ENCODE results near the gene ADARB2. TPM values are rescaled to one million over a fixed set of nuclear protein-coding genes. Genes with fewer than 3 reads are reported as not detected.
A peak's percentile ranks its signal among the peaks of the same experiment; 100 is the strongest.

ADARB2 gene
- total RNA-seq, 2 donors from 2014 or later, result 1.1 to 1.8 TPM

GRCh38 chr10:1190052-1190395, 547.3 kb downstream of the ADARB2 start:
- no peaks in the 10 kb centered on the region for H3K36me3 ChIP-seq (ENCODE audit: control insufficient read depth, insufficient read depth, low read length)
- WGBS, 2 experiments (ENCODE audit: insufficient coverage in 1 of 2, insufficient read length in 1 of 2), result 92 to 95% methylated on average over 12 of the region's 12 CpGs
- Mint-ChIP-seq H3K27ac (no peak overlapping the region), H3K36me3 (ENCODE audit: low read depth) (no peaks in the 10 kb centered on the region), H3K4me3 (no peak overlapping the region), H3K27me3 (ENCODE audit: insufficient read depth) (no peaks in the 10 kb centered on the region), H3K9me3 (no peaks in the 10 kb centered on the region), H3K4me1 (peaks cover 7% of the 10 kb centered on the region)
- H3K4me1 ChIP-seq (ENCODE audit: control insufficient read depth, insufficient read depth, low read length), result no peaks in the 10 kb centered on the region
- H3K9ac ChIP-seq (ENCODE audit: extremely low read depth, low read length, poor library complexity, severe bottlenecking), result no peak overlapping the region
- H3K9me3 ChIP-seq (ENCODE audit: control insufficient read depth, low read length), result no peaks in the 10 kb centered on the region
- TF ChIP-seq, protein P1, sequence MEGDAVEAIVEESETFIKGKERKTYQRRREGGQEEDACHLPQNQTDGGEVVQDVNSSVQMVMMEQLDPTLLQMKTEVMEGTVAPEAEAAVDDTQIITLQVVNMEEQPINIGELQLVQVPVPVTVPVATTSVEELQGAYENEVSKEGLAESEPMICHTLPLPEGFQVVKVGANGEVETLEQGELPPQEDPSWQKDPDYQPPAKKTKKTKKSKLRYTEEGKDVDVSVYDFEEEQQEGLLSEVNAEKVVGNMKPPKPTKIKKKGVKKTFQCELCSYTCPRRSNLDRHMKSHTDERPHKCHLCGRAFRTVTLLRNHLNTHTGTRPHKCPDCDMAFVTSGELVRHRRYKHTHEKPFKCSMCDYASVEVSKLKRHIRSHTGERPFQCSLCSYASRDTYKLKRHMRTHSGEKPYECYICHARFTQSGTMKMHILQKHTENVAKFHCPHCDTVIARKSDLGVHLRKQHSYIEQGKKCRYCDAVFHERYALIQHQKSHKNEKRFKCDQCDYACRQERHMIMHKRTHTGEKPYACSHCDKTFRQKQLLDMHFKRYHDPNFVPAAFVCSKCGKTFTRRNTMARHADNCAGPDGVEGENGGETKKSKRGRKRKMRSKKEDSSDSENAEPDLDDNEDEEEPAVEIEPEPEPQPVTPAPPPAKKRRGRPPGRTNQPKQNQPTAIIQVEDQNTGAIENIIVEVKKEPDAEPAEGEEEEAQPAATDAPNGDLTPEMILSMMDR (conservative IDR thresholded peaks at IDR 0.05), result no peak
- no peak for DNase-seq
- H3K27ac ChIP-seq (ENCODE audit: low read depth, low read length), result no peak overlapping the region
- H3K27me3 ChIP-seq (ENCODE audit: control insufficient read depth, insufficient read depth, low read length, poor library complexity, severe bottlenecking), result no peaks in the 10 kb centered on the region
- H3K4me3 ChIP-seq (ENCODE audit: low read length), result no peak overlapping the region

DNA sequence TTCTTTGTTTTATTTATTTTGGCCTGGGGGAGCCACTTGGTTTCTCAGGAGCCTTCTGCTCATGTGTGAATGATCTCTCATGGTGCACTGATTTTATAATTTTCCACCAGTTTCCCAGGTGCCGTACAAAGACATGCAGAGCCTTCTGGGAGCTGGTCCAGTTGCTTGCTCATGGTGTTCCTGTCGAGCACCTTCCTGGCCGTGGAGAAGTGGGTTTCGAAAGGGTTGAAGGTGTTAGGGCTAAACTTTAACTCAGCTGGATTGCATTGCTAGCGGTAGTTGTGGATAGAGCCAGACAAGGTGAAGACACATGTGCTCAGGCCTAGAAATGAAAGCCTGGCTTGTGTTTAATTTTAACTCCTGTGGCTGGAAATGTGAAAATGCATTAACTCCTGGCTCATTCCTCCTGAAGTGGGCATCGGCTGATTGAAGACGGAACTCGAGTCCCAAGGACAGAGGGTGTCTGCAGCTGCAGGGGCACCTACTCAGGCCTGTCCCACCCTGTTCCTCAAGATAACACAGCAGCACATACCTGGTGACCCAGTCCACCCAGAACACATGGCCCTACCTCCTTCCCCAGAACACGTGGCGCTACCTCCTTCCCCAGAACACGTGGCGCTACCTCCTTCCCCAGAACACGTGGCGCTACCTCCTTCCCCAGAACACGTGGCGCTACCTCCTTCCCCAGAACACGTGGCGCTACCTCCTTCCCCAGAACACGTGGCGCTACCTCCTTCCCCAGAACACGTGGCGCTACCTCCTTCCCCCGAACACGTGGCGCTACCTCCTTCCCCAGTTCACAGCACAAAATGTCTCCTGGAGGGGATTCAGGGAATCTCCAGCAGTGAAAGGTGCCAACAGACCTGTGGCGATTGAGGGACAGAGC, 547.9 kb downstream of the ADARB2 start:
- no peaks in the 10 kb centered on the region for H3K36me3 ChIP-seq (ENCODE audit: control insufficient read depth, insufficient read depth, low read length)
- DNase-seq, result no peak
- H3K4me3 ChIP-seq (ENCODE audit: low read length), result no peak overlapping the region
- H3K4me1 ChIP-seq (ENCODE audit: control insufficient read depth, insufficient read depth, low read length), result no peaks in the 10 kb centered on the region
- H3K27ac Mint-ChIP-seq, result no peak overlapping the region
- no peaks in the 10 kb centered on the region for H3K27me3 ChIP-seq (ENCODE audit: control insufficient read depth, insufficient read depth, low read length, poor library complexity, severe bottlenecking)
- H3K9ac ChIP-seq (ENCODE audit: extremely low read depth, low read length, poor library complexity, severe bottlenecking), result no peak overlapping the region
- TF ChIP-seq, protein P1 (conservative IDR thresholded peaks at IDR 0.05), result no peak
- no peak overlapping the region for H3K4me3 Mint-ChIP-seq
- 92 to 94% methylated on average over 11 to 22 of the region's 26 CpGs for WGBS, 2 experiments (ENCODE audit: insufficient coverage in 1 of 2, insufficient read length in 1 of 2)
- H3K4me1 Mint-ChIP-seq, result peaks cover 7% of the 10 kb centered on the region
- H3K27me3 Mint-ChIP-seq (ENCODE audit: insufficient read depth), result no peaks in the 10 kb centered on the region
- H3K27ac ChIP-seq (ENCODE audit: low read depth, low read length), result no peak overlapping the region
- no peaks in the 10 kb centered on the region for H3K36me3 Mint-ChIP-seq (ENCODE audit: low read depth)
- no peaks in the 10 kb centered on the region for H3K9me3 ChIP-seq (ENCODE audit: control insufficient read depth, low read length)
- H3K9me3 Mint-ChIP-seq, result no peaks in the 10 kb centered on the region

DNA sequence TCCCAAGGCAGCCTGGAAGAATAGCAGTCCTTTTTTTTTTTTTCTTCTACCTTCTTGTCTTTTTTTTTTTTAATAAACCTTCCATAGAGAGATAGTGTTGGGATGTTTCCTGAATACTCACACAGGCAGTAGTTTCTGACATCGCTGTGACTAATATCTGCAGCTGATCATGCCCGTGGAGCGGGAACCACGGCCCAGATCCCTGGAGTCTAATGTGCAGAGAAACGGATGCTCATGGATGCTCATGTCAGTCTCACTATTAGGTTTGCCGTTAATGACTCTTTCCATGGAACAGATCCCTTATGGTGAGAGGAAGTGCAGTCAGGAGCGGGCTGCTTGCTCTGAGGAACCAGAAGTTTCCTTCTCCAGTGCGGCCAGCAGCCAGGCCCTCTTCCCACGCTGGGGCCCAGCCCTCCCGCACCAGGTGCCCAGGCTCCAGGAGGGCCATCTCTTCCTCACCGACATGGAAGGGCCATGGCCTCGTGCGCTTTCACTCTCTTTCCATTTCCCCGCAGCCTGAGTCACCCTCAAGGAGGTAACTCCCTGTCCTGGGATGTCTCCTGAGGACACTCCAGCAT, 548.7 kb downstream of the ADARB2 start:
- no peaks in the 10 kb centered on the region for H3K27me3 Mint-ChIP-seq (ENCODE audit: insufficient read depth)
- no peaks in the 10 kb centered on the region for H3K36me3 ChIP-seq (ENCODE audit: control insufficient read depth, insufficient read depth, low read length)
- WGBS, 2 experiments (ENCODE audit: insufficient coverage in 1 of 2, insufficient read length in 1 of 2), result 94 to 96% methylated on average over 13 to 14 of the region's 14 CpGs
- H3K9me3 Mint-ChIP-seq, result no peaks in the 10 kb centered on the region
- H3K27ac ChIP-seq (ENCODE audit: low read depth, low read length), result peak overlapping the region; percentile 49
- H3K27me3 ChIP-seq (ENCODE audit: control insufficient read depth, insufficient read depth, low read length, poor library complexity, severe bottlenecking), result no peaks in the 10 kb centered on the region
- no peak for DNase-seq
- H3K4me3 ChIP-seq (ENCODE audit: low read length), result no peak overlapping the region
- no peaks in the 10 kb centered on the region for H3K9me3 ChIP-seq (ENCODE audit: control insufficient read depth, low read length)
- H3K9ac ChIP-seq (ENCODE audit: extremely low read depth, low read length, poor library complexity, severe bottlenecking), result no peak overlapping the region
- H3K4me1 Mint-ChIP-seq, result peaks cover 3% of the 10 kb centered on the region
- no peak overlapping the region for H3K27ac Mint-ChIP-seq
- no peak overlapping the region for H3K4me3 Mint-ChIP-seq
- no peaks in the 10 kb centered on the region for H3K4me1 ChIP-seq (ENCODE audit: control insufficient read depth, insufficient read depth, low read length)
- TF ChIP-seq, protein P1 (conservative IDR thresholded peaks at IDR 0.05), result no peak
- no peaks in the 10 kb centered on the region for H3K36me3 Mint-ChIP-seq (ENCODE audit: low read depth)
